ENCODE results near the gene USP36.

- TF ChIP-seq CTCF (IDR thresholded peaks at IDR 0.05), result no peak
- no peak for TF ChIP-seq POLR2A (IDR thresholded peaks at IDR 0.05)
Observed at GRCh38 chr17:78884876-78885667, 44.5 kb upstream of the USP36 start.

Data from uterus (tissue), 2 donors.